Activated naive CD8-positive, alpha-beta T cell treated with anti-CD3 and anti-CD28 coated beads, Interleukin-2, amount 10 ng/mL, durations not matched to agents 7 days and 5 days (primary cell): Measurements from ENCODE around the gene YIPF7. TPM values are rescaled to one million over a fixed set of nuclear protein-coding genes. Genes with fewer than 3 reads are reported as not detected.

Experiments used
- ATAC-seq: fragments of 150-1000 bp; cut with Tn5 transposase; one replicate; pipeline ENCODE4 v1.10.0; 2021; ENCODE audit warnings: low read depth, moderate library complexity
- POLR2A ChIA-PET: fragments of 350-600 bp; sonication (Branson Sonifier 250); formaldehyde crosslinking; loops from one replicate; lab custom pipeline; 2021; ENCODE audit warnings: antibody characterized with exemption; lab: Charles Lee
- DNase-seq: peaks from one replicate; pipeline ENCODE4 v3.0.0; 2021
- H3K27ac Mint-ChIP-seq: one replicate; pipeline ENCODE4 v1.8.0; 2022; ENCODE audit warnings: mild to moderate bottlenecking, mixed read lengths
- H3K27me3 Mint-ChIP-seq: one replicate; pipeline ENCODE4 v1.8.0; 2022; ENCODE audit warnings: mild to moderate bottlenecking, moderate library complexity, mixed read lengths
- H3K36me3 Mint-ChIP-seq: one replicate; pipeline ENCODE4 v1.8.0; 2021; ENCODE audit warnings: mild to moderate bottlenecking, mixed read lengths
- H3K4me1 Mint-ChIP-seq: one replicate; pipeline ENCODE4 v1.8.0; 2021; ENCODE audit warnings: mixed read lengths
- H3K4me3 Mint-ChIP-seq: one replicate; pipeline ENCODE4 v1.8.0; 2022; ENCODE audit warnings: mild to moderate bottlenecking, moderate library complexity, mixed read lengths
- H3K9me3 Mint-ChIP-seq: one replicate; pipeline ENCODE4 v1.8.0; 2021; ENCODE audit warnings: mixed read lengths
- total RNA-seq, 2 experiments: library from RNA; stranded (reverse); gene quantifications; one replicate each; pipeline ENCODE4 v1.2.3, GENCODE V29; 2021

Gene YIPF7
- total RNA-seq, 2 experiments from 2014 or later, result not detected

DNA sequence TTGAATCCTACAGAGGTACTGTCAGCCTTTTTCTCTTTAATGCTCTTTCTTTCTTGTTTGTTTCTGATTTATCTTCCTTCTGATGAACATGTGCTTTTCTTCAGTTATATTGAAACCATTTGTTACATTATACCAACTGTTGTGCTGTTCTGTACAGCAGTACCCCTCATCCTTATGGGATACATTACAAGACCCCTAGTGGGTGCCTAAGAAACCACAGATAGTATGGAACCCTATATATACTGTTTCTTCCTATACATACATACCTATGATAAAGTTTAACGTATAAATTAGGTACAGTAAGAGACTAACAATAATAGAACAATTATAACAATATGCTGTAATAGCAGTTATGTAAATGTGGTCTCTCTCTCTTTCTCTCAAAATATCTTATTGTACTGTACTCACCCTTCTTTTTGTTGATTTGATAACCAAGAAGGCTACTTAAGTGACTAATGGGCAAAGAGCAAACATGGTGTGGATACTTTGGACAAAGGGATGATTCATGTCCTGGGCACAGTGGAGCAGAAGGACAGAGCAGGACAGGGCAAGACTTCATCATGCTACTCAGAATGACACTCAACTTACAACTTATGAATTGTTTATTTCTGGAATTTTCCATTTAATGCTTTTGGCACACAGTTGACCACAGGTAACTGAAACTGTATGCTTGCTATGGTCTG is 10.7 kb upstream of the YIPF7 start:
- H3K36me3 Mint-ChIP-seq, result no peaks in the 10 kb centered on the region
- no peaks in the 10 kb centered on the region for H3K9me3 Mint-ChIP-seq
- H3K27ac Mint-ChIP-seq, result no peak overlapping the region
- POLR2A ChIA-PET, result no interaction called here
- no peak for DNase-seq
- peaks cover 1% of the 10 kb centered on the region for H3K4me1 Mint-ChIP-seq
- H3K4me3 Mint-ChIP-seq, result no peak overlapping the region
- peaks cover 4% of the 10 kb centered on the region for H3K27me3 Mint-ChIP-seq
- no peak for ATAC-seq

DNA sequence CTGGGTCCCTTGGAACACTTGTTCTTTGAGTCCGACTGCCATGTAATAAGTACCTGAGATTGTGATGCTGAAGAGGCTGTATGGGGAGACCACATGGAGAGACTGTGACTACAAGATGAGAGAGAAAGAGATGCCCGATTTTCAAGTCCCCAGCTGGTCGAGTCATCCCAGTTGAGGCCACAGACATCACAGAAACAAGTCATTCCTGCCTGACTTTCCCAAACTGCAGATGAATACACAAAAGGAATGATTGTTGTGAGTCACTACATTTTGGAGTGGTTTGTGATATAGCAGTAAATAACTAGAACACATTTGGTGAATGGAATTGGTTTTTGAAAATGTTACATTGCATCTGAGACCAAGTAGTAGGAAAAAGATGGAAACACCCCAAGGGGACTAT is 9.0 kb upstream of the YIPF7 start:
- no peak for DNase-seq
- Mint-ChIP-seq H3K27me3 (peaks cover 2% of the 10 kb centered on the region), H3K27ac (no peak overlapping the region), H3K4me3 (no peak overlapping the region), H3K36me3 (no peaks in the 10 kb centered on the region), H3K9me3 (no peaks in the 10 kb centered on the region), H3K4me1 (peaks cover 1% of the 10 kb centered on the region)
- ATAC-seq, result no peak
- POLR2A ChIA-PET, result no interaction called here

DNA sequence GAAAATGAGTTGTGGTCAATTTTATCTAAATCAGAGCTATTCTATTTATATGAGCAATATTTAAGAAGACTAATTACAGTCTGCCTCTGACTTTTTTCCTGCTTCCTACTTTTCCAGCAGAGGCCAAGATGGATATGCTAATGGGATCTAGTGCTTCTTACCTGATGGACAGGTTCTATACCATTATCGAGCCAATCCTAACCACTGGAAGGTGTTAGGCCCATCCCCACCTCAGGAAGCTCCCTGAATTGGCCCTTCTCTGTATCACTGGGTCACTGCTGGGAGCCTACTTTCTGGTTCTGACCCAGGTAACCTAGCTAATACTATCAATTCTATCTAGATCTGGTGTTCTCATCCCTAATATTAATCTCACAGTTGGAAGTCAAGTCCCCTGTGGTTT is 577 bp upstream of the YIPF7 start:
- no peak for ATAC-seq
- H3K9me3 Mint-ChIP-seq, result no peaks in the 10 kb centered on the region
- H3K36me3 Mint-ChIP-seq, result no peaks in the 10 kb centered on the region
- no peaks in the 10 kb centered on the region for H3K4me1 Mint-ChIP-seq
- DNase-seq, result no peak
- POLR2A ChIA-PET, result no interaction called here
- H3K27ac Mint-ChIP-seq, result no peak overlapping the region
- no peak overlapping the region for H3K4me3 Mint-ChIP-seq
- peaks cover 6% of the 10 kb centered on the region for H3K27me3 Mint-ChIP-seq

DNA sequence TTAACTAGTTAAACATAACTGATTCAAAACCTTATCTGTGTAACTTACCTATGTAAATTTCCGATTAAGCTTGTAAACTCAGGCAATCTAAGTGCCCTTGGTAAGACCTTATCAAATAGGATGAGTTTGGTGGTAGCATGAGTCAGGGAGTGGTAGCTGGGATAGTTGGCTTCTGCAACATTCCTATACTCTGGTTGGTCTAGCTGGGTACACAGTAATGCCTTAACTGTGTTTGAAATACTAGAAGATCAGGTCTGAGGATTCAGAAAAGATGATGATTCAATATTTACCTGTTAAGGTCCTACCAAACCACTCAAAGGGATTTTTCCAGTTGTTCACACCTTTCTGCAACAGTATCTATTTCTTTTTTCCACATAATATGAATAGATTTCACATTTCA is 5.3 kb downstream of the YIPF7 start:
- Mint-ChIP-seq H3K9me3 (peaks cover 4% of the 10 kb centered on the region), H3K27me3 (no peaks in the 10 kb centered on the region), H3K27ac (no peak overlapping the region), H3K4me3 (no peak overlapping the region), H3K36me3 (no peaks in the 10 kb centered on the region), H3K4me1 (no peaks in the 10 kb centered on the region)
- ATAC-seq, result no peak
- DNase-seq, result no peak
- POLR2A ChIA-PET, result no interaction called here

DNA sequence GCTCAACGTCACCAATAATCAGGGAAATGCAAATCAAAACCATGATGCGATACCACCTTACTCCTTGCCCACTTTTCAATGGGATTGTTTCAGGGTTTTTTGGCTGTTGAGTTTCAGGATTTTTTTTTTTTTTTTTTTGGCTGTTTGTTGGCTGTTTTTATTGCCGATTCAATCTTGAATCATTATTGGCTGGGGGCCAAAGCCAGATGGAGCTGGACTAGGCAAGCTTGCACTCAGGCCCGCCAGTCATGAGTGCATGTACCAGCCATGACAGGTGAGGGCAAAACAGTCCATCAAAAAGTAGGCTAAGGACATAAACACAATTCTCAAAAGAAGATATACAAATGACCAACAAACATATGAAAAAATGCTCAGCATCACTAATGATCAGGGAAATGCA is 13.3 kb downstream of the YIPF7 start:
- no peak for DNase-seq
- ATAC-seq, result no peak
- Mint-ChIP-seq H3K27ac (no peak overlapping the region), H3K4me3 (no peak overlapping the region), H3K27me3 (peaks cover 14% of the 10 kb centered on the region), H3K4me1 (no peaks in the 10 kb centered on the region), H3K9me3 (peaks cover 2% of the 10 kb centered on the region), H3K36me3 (no peaks in the 10 kb centered on the region)
- POLR2A ChIA-PET, result no interaction called here

DNA sequence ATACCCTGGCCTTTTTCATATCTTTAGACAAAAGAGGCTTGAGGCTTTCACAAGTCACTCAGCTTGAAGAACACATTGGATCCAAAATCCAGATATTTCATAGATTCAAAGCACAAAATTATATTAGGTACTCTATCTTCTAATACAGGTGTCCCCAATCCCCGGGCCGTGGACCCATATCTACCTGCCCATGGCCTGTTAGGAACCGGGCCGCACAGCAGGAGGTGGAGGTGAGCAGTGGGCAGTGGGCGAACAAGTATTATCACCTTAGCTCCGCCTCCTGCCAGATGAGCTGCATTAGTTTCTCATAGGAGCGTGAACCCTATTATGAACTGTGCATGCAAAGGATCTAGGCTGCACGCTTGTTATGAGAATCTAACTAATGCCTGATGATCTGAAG is 18.7 kb downstream of the YIPF7 start:
- ATAC-seq, result no peak
- Mint-ChIP-seq H3K27me3 (peaks cover 6% of the 10 kb centered on the region), H3K9me3 (no peaks in the 10 kb centered on the region)

DNA sequence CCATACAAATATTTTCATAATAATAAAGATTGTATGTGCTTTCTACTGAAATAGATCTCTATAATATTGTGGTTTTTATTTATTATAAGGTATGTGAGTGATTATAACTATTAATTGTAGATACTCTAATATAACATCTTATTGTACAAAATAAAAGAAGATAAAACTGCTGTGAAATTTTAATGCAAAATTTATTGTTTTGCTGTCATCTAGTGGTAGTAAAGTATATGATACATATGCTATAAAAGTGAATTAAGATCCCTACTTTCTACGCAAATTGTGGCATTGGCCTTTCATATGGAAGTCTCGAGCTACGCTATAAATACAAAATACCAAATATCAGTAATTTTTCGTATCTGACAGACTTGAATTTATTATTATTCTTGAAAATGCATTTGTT is 19.3 kb downstream of the YIPF7 start:
- no peak for ATAC-seq
- H3K4me3 Mint-ChIP-seq, result no peak overlapping the region
- H3K36me3 Mint-ChIP-seq, result no peaks in the 10 kb centered on the region

More for the DNA sequence above, 18.7 kb downstream of the YIPF7 start:
- no peak overlapping the region for H3K27ac Mint-ChIP-seq
- POLR2A ChIA-PET, result no interaction called here
- DNase-seq, result no peak
- H3K36me3 Mint-ChIP-seq, result no peaks in the 10 kb centered on the region
- no peak overlapping the region for H3K4me3 Mint-ChIP-seq
- no peaks in the 10 kb centered on the region for H3K4me1 Mint-ChIP-seq

DNA sequence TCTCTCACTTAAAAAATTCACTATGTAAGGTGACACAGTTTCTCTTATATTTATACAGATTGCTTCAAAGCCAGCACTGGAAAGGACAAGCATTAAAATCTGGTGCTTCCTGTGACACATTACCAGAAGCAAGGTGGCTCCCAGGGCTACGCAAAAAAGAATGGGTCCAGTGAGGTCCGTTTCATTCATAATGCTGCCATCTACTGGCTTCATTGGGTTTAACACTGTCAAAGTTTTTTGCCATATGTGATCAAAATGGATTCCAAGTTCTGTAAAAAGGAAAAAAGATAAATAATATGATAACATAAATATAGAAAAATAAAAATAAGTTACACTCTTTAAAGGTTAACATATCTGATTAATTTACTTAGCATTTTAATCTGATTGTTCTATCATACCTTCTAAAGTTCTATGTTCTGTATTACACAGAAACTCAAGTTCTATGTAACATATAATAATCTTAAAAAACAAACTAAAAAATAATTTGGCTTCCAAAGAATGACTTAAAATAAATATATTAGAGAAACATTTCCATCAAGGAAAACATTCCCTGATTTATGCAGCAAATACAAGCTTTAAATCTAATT is 22.1 kb downstream of the YIPF7 start:
- ATAC-seq, result peak; percentile 80
- Mint-ChIP-seq H3K36me3 (no peaks in the 10 kb centered on the region), H3K4me3 (no peak overlapping the region), H3K9me3 (no peaks in the 10 kb centered on the region), H3K27ac (no peak overlapping the region), H3K27me3 (peaks cover 2% of the 10 kb centered on the region), H3K4me1 (no peaks in the 10 kb centered on the region)
- POLR2A ChIA-PET, result no interaction called here
- no peak for DNase-seq

More for the DNA sequence above, 19.3 kb downstream of the YIPF7 start:
- no peak overlapping the region for H3K27ac Mint-ChIP-seq
- POLR2A ChIA-PET, result no interaction called here
- DNase-seq, result no peak
- no peaks in the 10 kb centered on the region for H3K4me1 Mint-ChIP-seq
- peaks cover 5% of the 10 kb centered on the region for H3K27me3 Mint-ChIP-seq
- H3K9me3 Mint-ChIP-seq, result no peaks in the 10 kb centered on the region

DNA sequence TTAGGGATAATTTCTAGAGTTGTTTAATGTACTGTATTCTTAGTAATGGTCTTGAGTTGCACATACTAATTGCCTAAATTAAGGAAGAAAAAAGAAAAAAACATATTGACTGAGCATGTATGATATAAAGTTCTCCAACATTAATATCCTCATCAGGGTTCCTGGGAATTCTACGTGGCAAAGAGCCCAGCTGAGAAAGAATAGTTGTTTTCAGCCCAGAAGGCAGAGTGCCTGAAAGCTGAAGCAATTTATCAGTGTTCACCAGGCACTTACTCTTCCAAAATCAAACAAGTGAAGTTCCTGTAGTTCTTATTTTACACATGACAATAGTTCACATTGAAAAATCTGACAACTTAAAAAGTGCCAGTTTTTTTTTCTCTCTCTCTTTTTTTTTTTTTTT is 27.7 kb downstream of the YIPF7 start:
- DNase-seq (no peak), ATAC-seq (no peak)
- Mint-ChIP-seq H3K4me1 (no peaks in the 10 kb centered on the region), H3K9me3 (no peaks in the 10 kb centered on the region), H3K27ac (no peak overlapping the region), H3K36me3 (no peaks in the 10 kb centered on the region), H3K4me3 (no peak overlapping the region), H3K27me3 (no peaks in the 10 kb centered on the region)
- POLR2A ChIA-PET, result no interaction called here

DNA sequence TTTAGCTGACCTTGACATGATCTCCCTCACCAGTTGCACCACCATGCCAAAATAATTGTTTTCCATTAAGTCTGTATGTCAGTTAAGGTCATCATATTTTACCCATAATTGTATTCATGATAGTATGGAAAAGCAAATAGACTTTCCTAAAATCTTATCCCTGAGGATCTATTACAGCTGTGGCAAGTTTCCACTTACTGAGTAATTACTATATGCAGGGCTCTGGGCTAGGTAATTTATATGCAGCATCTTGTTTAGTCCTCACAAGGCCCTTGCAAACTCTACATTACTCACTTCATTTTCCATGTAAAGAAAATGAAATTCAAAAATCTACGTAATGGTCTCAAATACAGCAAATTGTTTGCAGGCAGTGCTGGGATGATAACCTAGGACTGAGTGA is 34.8 kb downstream of the YIPF7 start:
- ATAC-seq (no peak), DNase-seq (no peak)
- POLR2A ChIA-PET, result no interaction called here
- H3K4me3 Mint-ChIP-seq, result no peak overlapping the region
- peaks cover 6% of the 10 kb centered on the region for H3K27me3 Mint-ChIP-seq
- H3K27ac Mint-ChIP-seq, result no peak overlapping the region
- no peaks in the 10 kb centered on the region for H3K36me3 Mint-ChIP-seq
- H3K4me1 Mint-ChIP-seq, result no peaks in the 10 kb centered on the region
- H3K9me3 Mint-ChIP-seq, result no peaks in the 10 kb centered on the region

DNA sequence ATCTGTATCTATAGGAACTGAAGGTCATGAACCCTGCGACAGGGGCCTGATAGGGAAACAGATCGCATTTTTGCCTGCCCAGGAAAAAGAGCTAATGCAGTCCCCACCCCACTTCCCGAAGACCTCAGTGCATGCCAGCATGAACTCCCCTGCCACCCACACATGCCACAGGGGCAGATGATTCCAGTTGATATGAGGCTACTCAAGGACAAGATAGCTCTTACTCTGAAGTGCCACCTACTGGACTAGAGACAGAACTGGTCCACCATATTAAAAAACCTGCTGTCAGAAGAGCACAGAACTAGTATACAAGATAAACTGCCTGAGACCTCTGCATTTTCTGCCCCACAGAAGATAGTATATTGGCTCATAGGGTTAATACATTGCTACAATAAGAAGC is 68.0 kb downstream of the YIPF7 start:
- Mint-ChIP-seq H3K4me3 (no peak overlapping the region), H3K27me3 (no peaks in the 10 kb centered on the region), H3K4me1 (no peaks in the 10 kb centered on the region), H3K27ac (no peak overlapping the region), H3K9me3 (no peaks in the 10 kb centered on the region), H3K36me3 (no peaks in the 10 kb centered on the region)
- no peak for ATAC-seq
- POLR2A ChIA-PET, result no interaction called here
- DNase-seq, result no peak

DNA sequence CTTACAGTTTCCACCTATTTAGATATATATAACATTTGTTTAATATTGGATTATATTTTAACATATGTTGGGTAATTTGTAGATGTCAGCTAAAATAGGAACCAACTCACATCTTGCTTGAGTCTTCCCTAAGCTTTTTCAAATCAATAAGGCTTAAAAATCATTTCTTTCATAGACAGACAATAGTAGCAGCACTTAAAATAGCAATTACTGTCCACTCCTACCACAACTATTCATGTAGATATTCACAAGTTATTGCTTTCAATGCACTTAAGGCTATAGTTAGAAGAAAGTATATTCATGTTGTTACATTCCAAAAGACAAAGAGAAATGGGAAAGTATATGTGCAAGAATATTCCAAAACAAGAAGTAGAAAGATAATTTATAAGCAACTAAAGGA is 71.2 kb downstream of the YIPF7 start:
- Mint-ChIP-seq H3K4me3 (no peak overlapping the region), H3K9me3 (no peaks in the 10 kb centered on the region), H3K4me1 (no peaks in the 10 kb centered on the region), H3K36me3 (no peaks in the 10 kb centered on the region), H3K27ac (no peak overlapping the region), H3K27me3 (no peaks in the 10 kb centered on the region)
- no peak for DNase-seq
- POLR2A ChIA-PET, result no interaction called here
- ATAC-seq, result no peak

DNA sequence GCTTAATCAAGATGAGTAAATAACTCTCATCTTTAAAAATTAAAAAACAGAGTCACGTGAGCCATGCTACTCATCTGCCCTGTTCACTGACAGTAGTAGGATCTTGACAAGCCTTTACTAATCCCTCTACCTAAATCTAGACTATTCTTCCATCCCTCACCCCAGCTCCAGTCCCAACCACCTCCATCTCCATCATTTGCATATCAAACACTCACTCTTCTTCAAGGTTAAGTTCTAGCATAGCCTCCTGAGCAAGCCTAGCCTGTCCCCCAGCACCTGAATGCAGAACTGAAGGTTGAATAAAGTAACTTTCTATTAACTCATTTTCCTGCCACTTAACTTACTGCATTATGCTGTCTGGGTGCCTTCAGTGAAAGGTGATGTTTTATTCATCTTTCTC is 72.5 kb downstream of the YIPF7 start:
- Mint-ChIP-seq H3K27ac (no peak overlapping the region), H3K36me3 (no peaks in the 10 kb centered on the region), H3K9me3 (no peaks in the 10 kb centered on the region), H3K4me1 (no peaks in the 10 kb centered on the region), H3K4me3 (no peak overlapping the region), H3K27me3 (no peaks in the 10 kb centered on the region)
- DNase-seq (no peak), ATAC-seq (no peak)
- POLR2A ChIA-PET, result no interaction called here
